Measurements from ENCODE around the gene WDR41.
A peak's percentile ranks its signal among the peaks of the same experiment; 100 is the strongest.

The WDR41 gene

DNA sequence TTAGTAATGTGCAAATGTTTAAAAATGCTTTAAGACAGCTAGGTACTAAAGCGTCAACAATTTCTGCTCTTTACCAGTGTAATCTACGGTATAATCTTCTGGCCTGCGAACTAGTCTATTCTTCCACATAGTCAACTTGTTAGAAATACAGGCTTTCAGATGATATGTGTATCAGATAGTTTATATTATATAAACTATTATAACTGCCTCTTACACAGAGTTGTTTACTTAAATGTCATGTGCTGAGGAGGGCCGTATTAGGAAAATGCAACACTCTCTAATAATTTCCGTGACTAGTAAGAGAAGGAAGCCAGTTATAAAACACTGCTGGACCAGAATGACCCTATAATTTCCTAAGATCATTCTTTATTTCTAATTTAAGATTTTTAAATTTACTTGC is 63.6 kb downstream of the WDR41 start:
- no peak for DNase-seq (ENCODE audit: low read depth)
- H3K4me3 ChIP-seq (ENCODE audit: low read length) = no peak overlapping the region
- TF ChIP-seq, protein P1, sequence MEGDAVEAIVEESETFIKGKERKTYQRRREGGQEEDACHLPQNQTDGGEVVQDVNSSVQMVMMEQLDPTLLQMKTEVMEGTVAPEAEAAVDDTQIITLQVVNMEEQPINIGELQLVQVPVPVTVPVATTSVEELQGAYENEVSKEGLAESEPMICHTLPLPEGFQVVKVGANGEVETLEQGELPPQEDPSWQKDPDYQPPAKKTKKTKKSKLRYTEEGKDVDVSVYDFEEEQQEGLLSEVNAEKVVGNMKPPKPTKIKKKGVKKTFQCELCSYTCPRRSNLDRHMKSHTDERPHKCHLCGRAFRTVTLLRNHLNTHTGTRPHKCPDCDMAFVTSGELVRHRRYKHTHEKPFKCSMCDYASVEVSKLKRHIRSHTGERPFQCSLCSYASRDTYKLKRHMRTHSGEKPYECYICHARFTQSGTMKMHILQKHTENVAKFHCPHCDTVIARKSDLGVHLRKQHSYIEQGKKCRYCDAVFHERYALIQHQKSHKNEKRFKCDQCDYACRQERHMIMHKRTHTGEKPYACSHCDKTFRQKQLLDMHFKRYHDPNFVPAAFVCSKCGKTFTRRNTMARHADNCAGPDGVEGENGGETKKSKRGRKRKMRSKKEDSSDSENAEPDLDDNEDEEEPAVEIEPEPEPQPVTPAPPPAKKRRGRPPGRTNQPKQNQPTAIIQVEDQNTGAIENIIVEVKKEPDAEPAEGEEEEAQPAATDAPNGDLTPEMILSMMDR (IDR thresholded peaks at IDR 0.05; ENCODE audit: insufficient read depth, low read depth, low read length, missing control alignments) = no peak

DNA sequence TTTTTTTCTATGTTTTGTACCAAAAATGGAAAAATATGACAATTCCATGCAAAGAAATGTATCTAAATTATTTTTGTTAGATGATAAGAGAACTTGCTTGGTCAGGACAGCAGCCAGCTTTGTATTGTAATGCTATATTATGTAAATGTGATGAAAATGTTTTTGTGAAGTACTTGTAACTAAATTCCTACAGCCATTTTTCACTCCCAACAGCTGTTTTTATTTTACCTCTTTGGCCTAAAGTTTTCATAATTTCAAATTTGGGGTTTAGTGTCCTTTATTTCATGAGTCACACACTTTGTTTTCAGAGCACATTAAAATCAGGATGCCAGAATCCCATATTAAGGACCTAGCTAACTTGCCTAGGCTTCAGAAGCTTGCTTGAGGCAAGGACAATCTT is 64.1 kb downstream of the WDR41 start:
- no peak for DNase-seq (ENCODE audit: low read depth)
- no peak overlapping the region for H3K4me3 ChIP-seq (ENCODE audit: low read length)
- TF ChIP-seq, protein P1 (IDR thresholded peaks at IDR 0.05; ENCODE audit: insufficient read depth, low read depth, low read length, missing control alignments) = no peak

DNA sequence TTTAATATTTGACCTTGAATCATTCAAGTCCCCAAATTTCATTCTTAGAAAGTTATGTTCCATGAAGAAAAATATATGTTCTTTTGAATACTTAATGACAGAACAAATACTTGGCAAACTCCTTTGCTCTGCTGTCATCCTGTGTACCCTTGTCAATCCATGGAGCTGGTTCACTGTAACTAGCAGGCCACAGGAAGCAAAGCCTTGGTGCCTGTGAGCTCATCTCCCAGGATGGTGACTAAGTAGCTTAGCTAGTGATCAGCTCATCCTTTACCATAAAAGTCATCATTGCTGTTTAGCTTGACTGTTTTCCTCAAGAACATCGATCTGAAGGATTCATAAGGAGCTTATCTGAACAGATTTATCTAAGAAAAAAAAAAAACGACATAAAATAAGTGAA is 65.4 kb downstream of the WDR41 start:
- TF ChIP-seq, protein P1 (IDR thresholded peaks at IDR 0.05; ENCODE audit: insufficient read depth, low read depth, low read length, missing control alignments) = no peak
- peak; percentile 53 for DNase-seq (ENCODE audit: low read depth)
- H3K4me3 ChIP-seq (ENCODE audit: low read length) = no peak overlapping the region

GRCh38 chr5:77425998-77426659 is 66.0 kb downstream of the WDR41 start:
- TF ChIP-seq, protein P1 (IDR thresholded peaks at IDR 0.05; ENCODE audit: insufficient read depth, low read depth, low read length, missing control alignments) = no peak
- no peak for DNase-seq (ENCODE audit: low read depth)
- H3K4me3 ChIP-seq (ENCODE audit: low read length) = no peak overlapping the region

GRCh38 chr5:77425420-77425819 is 66.7 kb downstream of the WDR41 start:
- no peak for DNase-seq (ENCODE audit: low read depth)
- TF ChIP-seq, protein P1 (IDR thresholded peaks at IDR 0.05; ENCODE audit: insufficient read depth, low read depth, low read length, missing control alignments) = no peak
- H3K4me3 ChIP-seq (ENCODE audit: low read length) = no peak overlapping the region

DNA sequence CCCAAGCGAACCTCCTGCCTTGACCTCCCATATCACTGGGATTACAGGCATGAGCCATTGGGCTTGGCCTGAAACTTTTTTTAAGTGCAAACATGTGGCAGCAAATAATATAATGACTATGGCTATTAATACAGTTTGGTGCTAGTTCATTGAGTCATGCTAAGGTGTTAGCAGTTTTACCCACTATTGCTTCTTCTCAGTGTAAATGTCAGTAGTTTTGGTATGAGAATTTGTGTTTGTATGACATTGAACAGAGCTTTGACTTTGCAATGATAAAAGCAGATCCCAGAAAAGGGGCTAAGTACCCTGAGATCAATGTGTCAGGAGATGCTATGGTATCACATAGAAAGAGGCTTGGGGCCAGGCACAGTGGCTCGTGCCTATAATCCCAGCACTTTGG is 67.2 kb downstream of the WDR41 start:
- DNase-seq (ENCODE audit: low read depth) = no peak
- H3K4me3 ChIP-seq (ENCODE audit: low read length) = no peak overlapping the region
- TF ChIP-seq, protein P1 (IDR thresholded peaks at IDR 0.05; ENCODE audit: insufficient read depth, low read depth, low read length, missing control alignments) = no peak
